Activated CD4-positive, alpha-beta T cell treated with anti-CD3 and anti-CD28 coated beads, Interleukin-2, Interleukin-4, amounts not matched to agents 100 ng/mL and 50 ng/mL, durations not matched to agents 16 hours and 8 hours (primary cell): Measurements from ENCODE around the gene LACTB.
A peak's percentile ranks its signal among the peaks of the same experiment; 100 is the strongest.

Source experiments
- DNase-seq: peaks from one replicate; pipeline ENCODE4 v3.0.0-alpha.2; 2020; ENCODE audit warnings: low spot score

Gene LACTB, protein sequence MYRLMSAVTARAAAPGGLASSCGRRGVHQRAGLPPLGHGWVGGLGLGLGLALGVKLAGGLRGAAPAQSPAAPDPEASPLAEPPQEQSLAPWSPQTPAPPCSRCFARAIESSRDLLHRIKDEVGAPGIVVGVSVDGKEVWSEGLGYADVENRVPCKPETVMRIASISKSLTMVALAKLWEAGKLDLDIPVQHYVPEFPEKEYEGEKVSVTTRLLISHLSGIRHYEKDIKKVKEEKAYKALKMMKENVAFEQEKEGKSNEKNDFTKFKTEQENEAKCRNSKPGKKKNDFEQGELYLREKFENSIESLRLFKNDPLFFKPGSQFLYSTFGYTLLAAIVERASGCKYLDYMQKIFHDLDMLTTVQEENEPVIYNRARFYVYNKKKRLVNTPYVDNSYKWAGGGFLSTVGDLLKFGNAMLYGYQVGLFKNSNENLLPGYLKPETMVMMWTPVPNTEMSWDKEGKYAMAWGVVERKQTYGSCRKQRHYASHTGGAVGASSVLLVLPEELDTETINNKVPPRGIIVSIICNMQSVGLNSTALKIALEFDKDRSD

DNA sequence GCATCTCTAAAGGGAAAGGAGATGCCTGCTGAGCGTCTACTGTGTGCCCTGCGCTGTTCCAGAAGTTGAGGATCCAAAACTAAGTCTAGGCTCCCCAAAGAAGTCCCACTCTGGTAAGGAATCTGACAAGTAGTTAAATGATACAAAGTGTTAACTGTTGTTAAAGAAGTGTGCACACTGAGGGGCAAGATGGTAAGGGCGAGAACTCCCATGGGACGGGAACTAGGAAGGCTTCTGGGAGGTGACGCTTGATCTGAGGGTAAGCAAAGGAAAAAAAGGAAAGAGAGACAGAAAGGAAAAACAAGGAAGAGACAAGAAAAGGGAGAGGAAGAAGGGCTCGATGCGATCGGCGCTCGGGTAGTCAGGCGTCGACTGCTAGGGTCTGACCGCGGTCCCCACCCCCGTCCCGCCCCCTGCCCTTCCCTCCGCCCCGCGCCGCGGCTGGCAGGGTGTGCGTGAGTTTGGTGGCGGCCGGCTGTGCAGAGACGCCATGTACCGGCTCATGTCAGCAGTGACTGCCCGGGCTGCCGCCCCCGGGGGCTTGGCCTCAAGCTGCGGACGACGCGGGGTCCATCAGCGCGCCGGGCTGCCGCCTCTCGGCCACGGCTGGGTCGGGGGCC is at the start of gene LACTB:
LACTB (plus strand) TSS at position 480 of the 620 bp plus-strand sequence; CDS start at position 491, 11 bp downstream.
- DNase-seq, result peak; percentile 82

- DNase-seq, result no peak
These were observed 49.5 kb upstream of the LACTB start for GRCh38 chr15:63072023-63072650.

GRCh38 chr15:63072809-63073277 is 48.8 kb upstream of the LACTB start:
- no peak for DNase-seq

- no peak for DNase-seq
These were observed 48.0 kb upstream of the LACTB start for GRCh38 chr15:63073497-63074172.

- no peak for DNase-seq
These were observed 46.4 kb upstream of the LACTB start for GRCh38 chr15:63075015-63075983.

DNA sequence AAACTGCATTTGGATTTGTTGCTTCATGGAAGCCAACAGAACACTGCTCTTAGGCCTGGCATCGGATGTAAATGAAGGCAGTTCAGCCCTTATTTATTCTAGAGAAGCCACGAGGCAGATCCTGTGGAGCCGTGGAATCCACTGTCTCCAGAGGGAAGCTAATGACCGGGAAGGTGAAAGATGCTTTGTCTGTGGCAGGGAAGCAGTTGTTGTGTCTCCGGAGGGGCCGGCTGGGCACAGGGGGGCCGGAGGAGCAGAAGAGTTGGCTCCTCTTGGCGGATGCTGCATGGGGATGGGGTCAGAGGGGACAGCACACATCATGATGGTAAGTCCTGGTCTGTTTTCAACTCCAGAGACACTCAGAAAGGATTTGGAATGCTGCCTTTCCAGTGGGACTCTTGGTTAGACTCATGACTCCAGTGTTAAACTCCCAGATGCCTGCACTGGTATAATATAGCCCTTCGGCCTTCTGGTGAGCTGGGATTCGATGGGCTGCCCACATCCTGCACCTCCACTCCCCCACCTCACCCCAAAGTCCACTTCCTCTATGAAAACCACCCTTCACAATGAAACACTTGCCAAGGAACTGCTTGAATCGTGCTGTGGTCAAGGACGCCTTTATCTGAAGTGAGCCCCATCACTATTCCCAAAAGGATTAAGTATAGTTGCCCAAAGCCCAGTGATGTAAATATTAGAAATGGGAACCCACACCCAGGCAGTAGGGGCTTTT is 45.5 kb upstream of the LACTB start:
- DNase-seq, result no peak

GRCh38 chr15:63076714-63077046 is 45.0 kb upstream of the LACTB start:
- no peak for DNase-seq

GRCh38 chr15:63077952-63078351 is 43.7 kb upstream of the LACTB start:
- no peak for DNase-seq

GRCh38 chr15:63079947-63080626 is 41.6 kb upstream of the LACTB start:
- DNase-seq, result no peak

- DNase-seq, result no peak
These were observed 40.9 kb upstream of the LACTB start for GRCh38 chr15:63080634-63081250.

GRCh38 chr15:63082366-63082765 is 39.3 kb upstream of the LACTB start:
- no peak for DNase-seq

DNA sequence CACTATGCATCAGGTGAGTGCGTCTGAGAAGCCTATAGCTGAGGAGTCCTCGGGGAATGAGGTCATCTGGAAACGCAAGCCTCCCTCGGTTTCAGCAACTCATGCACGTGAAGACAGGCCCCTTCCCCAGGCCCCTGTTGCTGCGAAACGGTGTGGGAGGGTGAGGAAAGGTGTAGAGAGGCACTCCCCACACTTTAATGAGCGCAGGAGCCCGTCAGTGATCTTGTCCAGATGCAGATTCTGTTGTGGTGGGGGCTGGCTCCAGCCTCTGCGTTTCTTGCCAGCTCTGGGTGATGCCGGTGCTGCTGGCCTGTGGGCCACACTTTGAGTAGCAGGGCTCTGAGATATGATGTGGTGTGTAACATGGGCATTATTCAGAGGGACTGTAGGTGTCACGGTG is 38.6 kb upstream of the LACTB start:
- DNase-seq, result no peak

DNA sequence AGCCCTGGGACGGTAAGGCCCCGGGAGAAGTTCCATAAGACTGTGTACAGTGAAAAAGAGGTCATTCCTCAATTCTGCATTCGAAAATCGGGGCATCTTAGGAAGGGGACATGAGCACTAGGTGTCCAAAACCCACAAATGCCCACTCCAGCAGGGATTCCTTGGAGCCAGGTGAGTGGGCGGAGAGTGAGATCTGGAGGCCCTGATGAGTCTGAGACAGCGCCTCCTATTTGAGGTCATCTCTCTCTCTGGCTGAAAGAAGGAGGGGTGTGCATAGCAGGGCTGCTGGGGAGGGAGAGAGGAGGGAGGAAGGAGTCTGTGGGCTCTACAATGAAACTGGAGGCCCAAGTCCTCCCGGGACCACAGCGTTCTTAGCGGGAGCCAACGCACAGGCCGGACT is 38.1 kb upstream of the LACTB start:
- no peak for DNase-seq

DNA sequence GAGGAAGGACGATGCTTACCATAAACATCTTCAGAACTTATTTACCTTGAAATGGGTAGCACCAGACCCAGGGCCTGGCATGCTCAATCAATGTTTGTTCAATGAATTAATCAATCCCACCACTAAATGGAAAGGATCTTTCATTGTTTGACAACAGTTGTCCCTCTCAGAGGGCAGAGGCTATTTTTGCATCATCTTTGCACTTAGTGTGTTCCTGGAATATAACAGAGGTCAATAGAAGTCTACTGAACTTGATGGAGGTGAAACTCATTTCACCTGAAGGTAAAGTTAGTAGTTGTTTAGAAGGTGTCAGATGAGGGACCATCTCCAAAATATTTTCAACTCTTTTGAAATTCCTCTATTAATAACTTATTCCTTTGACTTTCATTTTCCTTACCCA is 36.9 kb upstream of the LACTB start:
- no peak for DNase-seq

GRCh38 chr15:63085289-63085688 is 36.4 kb upstream of the LACTB start:
- DNase-seq, result no peak

DNA sequence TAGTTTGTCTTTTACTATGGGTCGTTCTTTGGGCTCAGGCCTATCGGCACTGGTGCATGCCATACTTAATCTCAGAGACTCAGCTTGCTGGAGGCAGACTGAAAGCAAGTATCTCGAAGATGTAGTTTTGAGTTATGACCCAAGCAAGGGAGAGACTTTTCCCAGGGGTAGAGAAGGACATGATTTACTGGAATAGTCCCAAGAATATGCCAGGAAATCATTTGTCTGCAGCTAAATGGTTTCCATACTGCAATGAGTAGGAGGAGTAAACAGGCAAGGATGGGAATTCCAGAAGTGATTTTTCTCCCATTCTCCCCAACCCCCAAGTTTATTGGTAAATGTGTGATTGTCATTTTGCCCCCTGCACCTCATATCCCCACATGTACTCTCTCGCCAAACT is 35.4 kb upstream of the LACTB start:
- DNase-seq, result no peak

DNA sequence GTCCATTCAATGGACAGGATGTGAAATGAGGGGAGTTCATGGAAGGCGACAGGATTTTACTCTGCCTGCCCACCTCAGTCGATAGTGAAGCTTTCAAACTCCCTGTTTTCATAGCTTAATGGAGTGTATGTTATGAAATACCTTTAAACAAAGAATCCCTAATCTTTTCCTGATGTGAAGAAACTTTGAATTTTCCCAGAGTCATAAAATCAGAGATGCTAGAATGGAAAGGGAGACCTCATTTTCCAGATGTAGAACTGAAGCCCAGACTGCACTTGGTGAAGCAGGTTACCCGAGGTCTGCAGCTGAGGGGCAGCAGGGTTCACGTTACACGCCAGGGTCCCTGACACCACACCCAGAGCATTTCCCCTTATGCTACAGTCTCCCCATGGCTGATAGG is 34.7 kb upstream of the LACTB start:
- no peak for DNase-seq

GRCh38 chr15:63088533-63089245 is 33.0 kb upstream of the LACTB start:
- DNase-seq, result no peak
